ENCODE results near the gene PMM2.

- TF ChIP-seq CTCF (IDR thresholded peaks at IDR 0.05) (no peak), EZH2 (IDR thresholded peaks at IDR 0.05; ENCODE audit: borderline replicate concordance, insufficient read depth, low read depth, low read length, poor library complexity, severe bottlenecking) (no peak)
Observed at GRCh38 chr16:8785408-8785807, 12.2 kb upstream of the PMM2 start.

All from B cell (primary cell).